Vagina (tissue), 2 donors: ENCODE results near the gene PPP1CA.

Experiments used
- POLR2AphosphoS5 ChIP-seq, 2 donors: sonication (generic); formaldehyde crosslinking; IDR thresholded peaks; one replicate each; pipeline ENCODE4 v1.9.0; 2017; ENCODE audit warnings: antibody characterized with exemption in 2 of 2, mild to moderate bottlenecking in 2 of 2, low read depth in 1 of 2; ENCODE audit not compliant: insufficient read depth in 1 of 2
- TF ChIP-seq, protein P1 (sequence below), 3 experiments: fragments of 450-650 bp in 2 of 3; fragments of 200-600 bp in 1 of 3; sonication (generic) in 1 of 3; IDR thresholded peaks; one replicate each; pipeline ENCODE4 v1.5.1; 2017 to 2019; ENCODE audit warnings: antibody characterized with exemption in 3 of 3, mild to moderate bottlenecking in 2 of 3, moderate library complexity in 2 of 3

DNA sequence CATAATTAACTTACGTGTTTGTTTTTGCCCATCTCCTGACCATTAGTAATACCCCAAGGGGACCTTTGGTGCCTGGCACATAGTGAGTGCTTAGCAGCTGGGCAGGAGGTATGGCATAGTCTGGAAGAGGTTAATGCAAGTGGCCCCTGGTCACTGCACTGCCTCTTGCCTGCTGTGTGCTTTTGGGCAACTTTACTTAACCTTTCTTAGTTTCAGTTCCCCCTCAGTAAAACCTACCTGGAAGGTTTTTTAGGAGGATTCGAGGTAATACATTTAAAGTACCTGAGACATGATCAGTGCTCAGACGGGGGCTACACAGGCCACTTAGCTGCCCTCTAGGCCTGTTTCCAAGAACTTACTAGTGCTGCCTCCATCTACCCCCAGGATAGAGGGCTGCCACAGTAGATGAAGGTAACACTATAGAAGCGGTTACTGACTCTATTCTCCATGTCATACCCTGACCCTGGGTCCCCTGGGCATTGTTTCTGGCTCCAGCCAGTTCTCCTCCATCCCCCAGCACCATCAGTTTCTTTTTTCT is 51.7 kb downstream of the PPP1CA start:
- no peak for TF ChIP-seq POLR2AphosphoS5 (IDR thresholded peaks at IDR 0.05; ENCODE audit: insufficient read depth in 1 of 2, low read depth in 1 of 2)
- TF ChIP-seq, protein P1, sequence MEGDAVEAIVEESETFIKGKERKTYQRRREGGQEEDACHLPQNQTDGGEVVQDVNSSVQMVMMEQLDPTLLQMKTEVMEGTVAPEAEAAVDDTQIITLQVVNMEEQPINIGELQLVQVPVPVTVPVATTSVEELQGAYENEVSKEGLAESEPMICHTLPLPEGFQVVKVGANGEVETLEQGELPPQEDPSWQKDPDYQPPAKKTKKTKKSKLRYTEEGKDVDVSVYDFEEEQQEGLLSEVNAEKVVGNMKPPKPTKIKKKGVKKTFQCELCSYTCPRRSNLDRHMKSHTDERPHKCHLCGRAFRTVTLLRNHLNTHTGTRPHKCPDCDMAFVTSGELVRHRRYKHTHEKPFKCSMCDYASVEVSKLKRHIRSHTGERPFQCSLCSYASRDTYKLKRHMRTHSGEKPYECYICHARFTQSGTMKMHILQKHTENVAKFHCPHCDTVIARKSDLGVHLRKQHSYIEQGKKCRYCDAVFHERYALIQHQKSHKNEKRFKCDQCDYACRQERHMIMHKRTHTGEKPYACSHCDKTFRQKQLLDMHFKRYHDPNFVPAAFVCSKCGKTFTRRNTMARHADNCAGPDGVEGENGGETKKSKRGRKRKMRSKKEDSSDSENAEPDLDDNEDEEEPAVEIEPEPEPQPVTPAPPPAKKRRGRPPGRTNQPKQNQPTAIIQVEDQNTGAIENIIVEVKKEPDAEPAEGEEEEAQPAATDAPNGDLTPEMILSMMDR (IDR thresholded peaks at IDR 0.05): no peak
